A549 (cell line): ENCODE results near the gene MAP2K1.

Experiments
- RFX5 ChIP-seq: fragments of 450-650 bp; IDR thresholded peaks from 2 replicates; pipeline ENCODE4 v1.7.1; 2014; ENCODE audit warnings: antibody characterized with exemption, mild to moderate bottlenecking, moderate library complexity
- TF ChIP-seq, protein P1 (sequence below): fragments of 150-350 bp; IDR thresholded peaks from 2 replicates; pipeline ENCODE4 v1.6.1; 2014; ENCODE audit warnings: low read depth, mild to moderate bottlenecking, low read length
- TF ChIP-seq, protein P2 (sequence below): fragments of >200 bp; sonication (Bioruptor Twin); formaldehyde crosslinking; IDR thresholded peaks from 3 replicates; pipeline ENCODE4 v1.5.1; 2016

- TF ChIP-seq, protein P1, sequence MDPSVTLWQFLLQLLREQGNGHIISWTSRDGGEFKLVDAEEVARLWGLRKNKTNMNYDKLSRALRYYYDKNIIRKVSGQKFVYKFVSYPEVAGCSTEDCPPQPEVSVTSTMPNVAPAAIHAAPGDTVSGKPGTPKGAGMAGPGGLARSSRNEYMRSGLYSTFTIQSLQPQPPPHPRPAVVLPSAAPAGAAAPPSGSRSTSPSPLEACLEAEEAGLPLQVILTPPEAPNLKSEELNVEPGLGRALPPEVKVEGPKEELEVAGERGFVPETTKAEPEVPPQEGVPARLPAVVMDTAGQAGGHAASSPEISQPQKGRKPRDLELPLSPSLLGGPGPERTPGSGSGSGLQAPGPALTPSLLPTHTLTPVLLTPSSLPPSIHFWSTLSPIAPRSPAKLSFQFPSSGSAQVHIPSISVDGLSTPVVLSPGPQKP, result no peak
- no peak for TF ChIP-seq RFX5
- TF ChIP-seq, protein P2, sequence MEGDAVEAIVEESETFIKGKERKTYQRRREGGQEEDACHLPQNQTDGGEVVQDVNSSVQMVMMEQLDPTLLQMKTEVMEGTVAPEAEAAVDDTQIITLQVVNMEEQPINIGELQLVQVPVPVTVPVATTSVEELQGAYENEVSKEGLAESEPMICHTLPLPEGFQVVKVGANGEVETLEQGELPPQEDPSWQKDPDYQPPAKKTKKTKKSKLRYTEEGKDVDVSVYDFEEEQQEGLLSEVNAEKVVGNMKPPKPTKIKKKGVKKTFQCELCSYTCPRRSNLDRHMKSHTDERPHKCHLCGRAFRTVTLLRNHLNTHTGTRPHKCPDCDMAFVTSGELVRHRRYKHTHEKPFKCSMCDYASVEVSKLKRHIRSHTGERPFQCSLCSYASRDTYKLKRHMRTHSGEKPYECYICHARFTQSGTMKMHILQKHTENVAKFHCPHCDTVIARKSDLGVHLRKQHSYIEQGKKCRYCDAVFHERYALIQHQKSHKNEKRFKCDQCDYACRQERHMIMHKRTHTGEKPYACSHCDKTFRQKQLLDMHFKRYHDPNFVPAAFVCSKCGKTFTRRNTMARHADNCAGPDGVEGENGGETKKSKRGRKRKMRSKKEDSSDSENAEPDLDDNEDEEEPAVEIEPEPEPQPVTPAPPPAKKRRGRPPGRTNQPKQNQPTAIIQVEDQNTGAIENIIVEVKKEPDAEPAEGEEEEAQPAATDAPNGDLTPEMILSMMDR, result no peak
Observed at GRCh38 chr15:66477011-66477410, 90.3 kb downstream of the MAP2K1 start.
